Measurements from ENCODE around the gene DPM1.
A peak's percentile ranks its signal among the peaks of the same experiment; 100 is the strongest.

The DPM1 gene

DNA sequence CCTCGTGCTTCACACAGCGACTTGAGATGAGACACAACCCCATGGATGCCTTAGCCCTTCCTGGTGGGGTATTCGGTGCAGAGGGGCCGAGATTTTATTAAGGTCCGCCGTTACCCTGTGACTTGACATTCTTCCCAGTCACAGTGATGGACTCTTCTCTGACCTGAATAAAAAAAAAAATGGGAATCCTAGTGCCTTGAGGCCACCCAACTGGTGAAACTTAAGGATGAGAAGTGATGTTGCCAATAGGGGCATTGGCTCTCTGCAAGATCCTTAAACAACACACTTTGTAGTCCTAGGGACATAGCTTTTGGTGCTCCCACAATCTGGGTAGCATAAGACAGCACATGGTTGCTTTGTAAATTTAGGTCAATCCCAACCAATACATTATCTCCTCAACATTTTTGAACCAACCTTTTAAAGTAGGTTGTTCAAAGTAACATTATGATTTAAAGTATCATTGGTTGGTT, 26.3 kb downstream of the DPM1 start:
- 0 out of 2 replicates have a peak, but pooled peaks cover 2% of the 10 kb centered on the region for H4K20me1 ChIP-seq (ENCODE audit: insufficient read depth, low read length)
- H3K4me3 ChIP-seq (ENCODE audit: low read depth, low read length, poor library complexity, severe bottlenecking), result peak overlapping the region; percentile 62
- peak overlapping the region; percentile 83 for H3K9ac ChIP-seq (ENCODE audit: low read length)
- TF ChIP-seq, protein P1, sequence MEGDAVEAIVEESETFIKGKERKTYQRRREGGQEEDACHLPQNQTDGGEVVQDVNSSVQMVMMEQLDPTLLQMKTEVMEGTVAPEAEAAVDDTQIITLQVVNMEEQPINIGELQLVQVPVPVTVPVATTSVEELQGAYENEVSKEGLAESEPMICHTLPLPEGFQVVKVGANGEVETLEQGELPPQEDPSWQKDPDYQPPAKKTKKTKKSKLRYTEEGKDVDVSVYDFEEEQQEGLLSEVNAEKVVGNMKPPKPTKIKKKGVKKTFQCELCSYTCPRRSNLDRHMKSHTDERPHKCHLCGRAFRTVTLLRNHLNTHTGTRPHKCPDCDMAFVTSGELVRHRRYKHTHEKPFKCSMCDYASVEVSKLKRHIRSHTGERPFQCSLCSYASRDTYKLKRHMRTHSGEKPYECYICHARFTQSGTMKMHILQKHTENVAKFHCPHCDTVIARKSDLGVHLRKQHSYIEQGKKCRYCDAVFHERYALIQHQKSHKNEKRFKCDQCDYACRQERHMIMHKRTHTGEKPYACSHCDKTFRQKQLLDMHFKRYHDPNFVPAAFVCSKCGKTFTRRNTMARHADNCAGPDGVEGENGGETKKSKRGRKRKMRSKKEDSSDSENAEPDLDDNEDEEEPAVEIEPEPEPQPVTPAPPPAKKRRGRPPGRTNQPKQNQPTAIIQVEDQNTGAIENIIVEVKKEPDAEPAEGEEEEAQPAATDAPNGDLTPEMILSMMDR (IDR thresholded peaks at IDR 0.05; ENCODE audit: low read length), result no peak
- TF ChIP-seq EZH2 (IDR thresholded peaks at IDR 0.05; ENCODE audit: borderline replicate concordance, low read length), result no peak
- H2AFZ ChIP-seq (ENCODE audit: low read length), result no peak overlapping the region
- peak overlapping the region; percentile 92 for H3K27ac ChIP-seq (ENCODE audit: low read depth, low read length, poor library complexity, severe bottlenecking)
- no peaks in the 10 kb centered on the region for H3K27me3 ChIP-seq (ENCODE audit: insufficient read depth, low read length)
- peaks cover 15% of the 10 kb centered on the region; the same call in 1 of the 2 replicates for H3F3A ChIP-seq (ENCODE audit: insufficient read depth, low read length)
- H3K4me2 ChIP-seq (ENCODE audit: low read length), result peak overlapping the region; percentile 84
- H3K9me3 ChIP-seq (ENCODE audit: low read length), result no peaks in the 10 kb centered on the region
- H3K9me2 ChIP-seq (ENCODE audit: low read depth, low read length), result no peaks in the 10 kb centered on the region
- H3K79me2 ChIP-seq (ENCODE audit: insufficient read depth, low read length), result peaks cover 34% of the 10 kb centered on the region
- peaks cover 75% of the 10 kb centered on the region for H3K36me3 ChIP-seq (ENCODE audit: insufficient read depth, low read length)
- peaks cover 39% of the 10 kb centered on the region for H3K4me1 ChIP-seq (ENCODE audit: insufficient read depth, low read length, severe bottlenecking)

DNA sequence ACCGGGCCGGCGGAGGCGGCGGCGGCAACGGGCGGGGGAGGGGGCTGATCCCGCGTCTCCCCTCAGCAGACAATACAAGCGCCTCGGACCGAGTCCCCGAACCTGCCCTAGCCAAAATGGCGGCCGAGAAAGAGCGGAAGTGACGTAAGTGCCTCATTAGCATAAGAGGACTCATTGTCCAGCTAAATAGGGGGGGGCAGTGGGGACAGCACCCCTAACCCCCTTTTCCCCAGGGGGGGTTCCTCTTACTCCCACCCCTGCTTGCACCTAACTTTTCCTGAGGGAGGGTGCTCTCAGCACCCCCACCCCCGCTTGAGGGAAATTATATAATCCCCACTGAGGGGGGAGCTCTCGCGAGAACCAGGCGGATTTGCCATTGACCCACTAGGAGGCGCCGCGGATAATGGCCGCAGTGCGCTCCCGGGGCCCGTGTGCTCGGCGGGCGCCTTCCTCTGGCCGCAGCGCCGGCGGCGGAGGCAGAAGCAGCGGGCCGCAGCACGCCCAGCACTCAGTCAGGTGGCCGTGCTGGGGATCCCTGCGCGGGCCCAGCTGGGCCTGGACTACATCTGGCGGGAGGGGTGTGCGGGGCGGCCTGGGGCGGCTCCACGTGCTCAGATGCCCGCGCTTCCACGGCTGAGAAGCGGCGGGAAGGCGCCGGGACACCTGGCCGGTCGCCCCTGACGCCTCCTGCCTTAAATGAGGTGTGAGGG, 26.9 kb downstream of the DPM1 start, which contains the start of gene ADNP:
Gene ADNP, minus strand, starts transcription at position 132 of the 710 bp plus-strand sequence. CDS start 27,441 bp downstream, outside the sequence.
- Histone ChIP-seq H3K9me2 (ENCODE audit: low read depth, low read length) (no peaks in the 10 kb centered on the region), H3K4me3 (ENCODE audit: low read depth, low read length, poor library complexity, severe bottlenecking) (peak within 1 kb of the TSS; percentile 99), H3F3A (ENCODE audit: insufficient read depth, low read length) (peaks cover 15% of the 10 kb centered on the region; the same call in 1 of the 2 replicates), H3K9ac (ENCODE audit: low read length) (peak within 1 kb of the TSS; percentile 99), H3K4me2 (ENCODE audit: low read length) (peak within 1 kb of the TSS; percentile 84), H4K20me1 (ENCODE audit: insufficient read depth, low read length) (0 out of 2 replicates have a peak, but pooled peaks cover 4% of the 10 kb centered on the region), H3K27ac (ENCODE audit: low read depth, low read length, poor library complexity, severe bottlenecking) (peak within 1 kb of the TSS; percentile 95), H3K27me3 (ENCODE audit: insufficient read depth, low read length) (no peaks in the 10 kb centered on the region), H3K9me3 (ENCODE audit: low read length) (no peaks in the 10 kb centered on the region), H2AFZ (ENCODE audit: low read length) (no peak within 1 kb of the TSS), H3K4me1 (ENCODE audit: insufficient read depth, low read length, severe bottlenecking) (peaks cover 45% of the 10 kb centered on the region), H3K79me2 (ENCODE audit: insufficient read depth, low read length) (peaks cover 40% of the 10 kb centered on the region), H3K36me3 (ENCODE audit: insufficient read depth, low read length) (peaks cover 74% of the 10 kb centered on the region)
- TF ChIP-seq, protein P1 (IDR thresholded peaks at IDR 0.05; ENCODE audit: low read length), result peak; percentile 71
- no peak for TF ChIP-seq EZH2 (IDR thresholded peaks at IDR 0.05; ENCODE audit: borderline replicate concordance, low read length)

DNA sequence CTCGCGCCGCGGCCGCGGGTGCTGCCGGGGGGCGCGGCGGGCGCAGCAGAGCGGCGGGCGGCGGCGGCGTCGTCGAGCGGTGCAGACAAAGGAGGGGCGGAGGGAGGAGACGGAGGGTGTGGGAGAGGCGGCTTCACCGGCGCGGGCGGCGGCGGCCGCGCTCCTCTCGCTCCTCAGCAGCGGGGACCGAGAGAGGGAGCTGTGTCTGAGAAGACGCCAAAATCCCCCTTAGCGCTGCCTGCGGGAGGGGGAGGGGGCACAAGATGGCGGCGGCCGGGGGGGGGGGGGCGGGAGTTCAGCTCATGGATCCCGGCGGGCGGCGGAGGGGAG, 27.4 kb downstream of the DPM1 start:
- Histone ChIP-seq H3K79me2 (ENCODE audit: insufficient read depth, low read length) (peaks cover 45% of the 10 kb centered on the region), H3K27me3 (ENCODE audit: insufficient read depth, low read length) (no peaks in the 10 kb centered on the region), H3K9ac (ENCODE audit: low read length) (peak overlapping the region; percentile 83), H3K9me3 (ENCODE audit: low read length) (no peaks in the 10 kb centered on the region), H3K4me2 (ENCODE audit: low read length) (peak overlapping the region; percentile 84; the same call in 1 of the 2 replicates), H3F3A (ENCODE audit: insufficient read depth, low read length) (0 out of 2 replicates have a peak, but pooled peaks cover 15% of the 10 kb centered on the region), H3K4me1 (ENCODE audit: insufficient read depth, low read length, severe bottlenecking) (peaks cover 50% of the 10 kb centered on the region), H3K27ac (ENCODE audit: low read depth, low read length, poor library complexity, severe bottlenecking) (peak overlapping the region; percentile 92), H3K9me2 (ENCODE audit: low read depth, low read length) (no peaks in the 10 kb centered on the region), H4K20me1 (ENCODE audit: insufficient read depth, low read length) (0 out of 2 replicates have a peak, but pooled peaks cover 5% of the 10 kb centered on the region), H3K4me3 (ENCODE audit: low read depth, low read length, poor library complexity, severe bottlenecking) (peak overlapping the region; percentile 62), H3K36me3 (ENCODE audit: insufficient read depth, low read length) (peaks cover 74% of the 10 kb centered on the region), H2AFZ (ENCODE audit: low read length) (no peak overlapping the region)
- TF ChIP-seq EZH2 (IDR thresholded peaks at IDR 0.05; ENCODE audit: borderline replicate concordance, low read length), result no peak
- TF ChIP-seq, protein P1 (IDR thresholded peaks at IDR 0.05; ENCODE audit: low read length), result no peak
